Activated T-helper 1 cell treated with anti-CD3 and anti-CD28 coated beads, Interleukin-12 subunit alpha, Interleukin-12 subunit beta, Interleukin-2, Interleukin-4 antibody, amounts not matched to agents 30 ng/mL and 10 ng/mL and 1 ng/mL, durations not matched to agents 14 hours and 24 hours and 36 hours (primary cell): ENCODE measurements around the gene TMEM203. TPM values are rescaled to one million over a fixed set of nuclear protein-coding genes. Genes with fewer than 3 reads are reported as not detected.

ENCODE experiments used
- DNase-seq: peaks from one replicate; pipeline ENCODE4 v3.0.0; 2021; ENCODE audit warnings: low spot score
- H3K27ac Mint-ChIP-seq: one replicate; pipeline ENCODE4 v1.8.0; 2021; ENCODE audit warnings: mild to moderate bottlenecking, mixed read lengths
- H3K27me3 Mint-ChIP-seq: one replicate; pipeline ENCODE4 v1.8.0; 2022; ENCODE audit warnings: mild to moderate bottlenecking, moderate library complexity, mixed read lengths; ENCODE audit not compliant: insufficient read depth
- H3K36me3 Mint-ChIP-seq: one replicate; pipeline ENCODE4 v1.8.0; 2021; ENCODE audit warnings: low read depth, mixed read lengths
- H3K4me1 Mint-ChIP-seq: one replicate; pipeline ENCODE4 v1.8.0; 2021; ENCODE audit warnings: low read depth, mixed read lengths
- H3K4me3 Mint-ChIP-seq: one replicate; pipeline ENCODE4 v1.8.0; 2021; ENCODE audit warnings: mild to moderate bottlenecking, moderate library complexity, mixed read lengths
- H3K9me3 Mint-ChIP-seq: one replicate; pipeline ENCODE4 v1.8.0; 2021; ENCODE audit warnings: mixed read lengths
- intact Hi-C: fragments of 100-400 bp; cut with micrococcal nuclease; formaldehyde crosslinking; loops from one replicate; pipeline ENCODE4 v1.15.1; 2024
- total RNA-seq: library from RNA; stranded (reverse); gene quantifications from 2 replicates; pipeline ENCODE4 v1.2.3, GENCODE V29; 2022

TMEM203 gene
- total RNA-seq, 1 donor from 2014 or later = 40.5 TPM

GRCh38 chr9:137237759-137238726, 32.6 kb upstream of the TMEM203 start:
- intact Hi-C loops = no loop called here
- Mint-ChIP-seq H3K9me3 (no peaks in the 10 kb centered on the region), H3K4me3 (no peak overlapping the region), H3K27me3 (peaks cover 5% of the 10 kb centered on the region), H3K4me1 (peaks cover 9% of the 10 kb centered on the region), H3K27ac (no peak overlapping the region), H3K36me3 (peaks cover 14% of the 10 kb centered on the region)
- no peak for DNase-seq

GRCh38 chr9:137236936-137237421, 31.5 kb upstream of the TMEM203 start:
- intact Hi-C loops = loop anchor here (1.0 kb wide), 4 partner anchors 10 to 119 kb away; partner anchors contain the start of genes NELFB and RNF224
- Mint-ChIP-seq H3K27me3 (peaks cover 5% of the 10 kb centered on the region), H3K4me1 (no peaks in the 10 kb centered on the region), H3K9me3 (no peaks in the 10 kb centered on the region), H3K36me3 (peaks cover 4% of the 10 kb centered on the region), H3K4me3 (no peak overlapping the region), H3K27ac (no peak overlapping the region)
- DNase-seq = no peak

GRCh38 chr9:137236238-137236935, 30.9 kb upstream of the TMEM203 start:
- Mint-ChIP-seq H3K27ac (no peak overlapping the region), H3K4me3 (no peak overlapping the region), H3K36me3 (peaks cover 4% of the 10 kb centered on the region), H3K27me3 (peaks cover 5% of the 10 kb centered on the region), H3K9me3 (no peaks in the 10 kb centered on the region), H3K4me1 (no peaks in the 10 kb centered on the region)
- intact Hi-C loops = loop anchor here (1.0 kb wide), 4 partner anchors 9 to 118 kb away; partner anchors contain the start of genes NELFB and RNF224
- DNase-seq = peak; percentile 83

- DNase-seq = no peak
- peaks cover 5% of the 10 kb centered on the region for H3K27me3 Mint-ChIP-seq
- intact Hi-C loops = loop anchor here (1.0 kb wide), 4 partner anchors 8 to 117 kb away; partner anchors contain the start of genes NELFB and RNF224
- H3K4me3 Mint-ChIP-seq = no peak overlapping the region
- no peaks in the 10 kb centered on the region for H3K9me3 Mint-ChIP-seq
- H3K36me3 Mint-ChIP-seq = peaks cover 2% of the 10 kb centered on the region
- H3K27ac Mint-ChIP-seq = no peak overlapping the region
- no peaks in the 10 kb centered on the region for H3K4me1 Mint-ChIP-seq
Measured at GRCh38 chr9:137235424-137236237, 30.2 kb upstream of the TMEM203 start.

DNA sequence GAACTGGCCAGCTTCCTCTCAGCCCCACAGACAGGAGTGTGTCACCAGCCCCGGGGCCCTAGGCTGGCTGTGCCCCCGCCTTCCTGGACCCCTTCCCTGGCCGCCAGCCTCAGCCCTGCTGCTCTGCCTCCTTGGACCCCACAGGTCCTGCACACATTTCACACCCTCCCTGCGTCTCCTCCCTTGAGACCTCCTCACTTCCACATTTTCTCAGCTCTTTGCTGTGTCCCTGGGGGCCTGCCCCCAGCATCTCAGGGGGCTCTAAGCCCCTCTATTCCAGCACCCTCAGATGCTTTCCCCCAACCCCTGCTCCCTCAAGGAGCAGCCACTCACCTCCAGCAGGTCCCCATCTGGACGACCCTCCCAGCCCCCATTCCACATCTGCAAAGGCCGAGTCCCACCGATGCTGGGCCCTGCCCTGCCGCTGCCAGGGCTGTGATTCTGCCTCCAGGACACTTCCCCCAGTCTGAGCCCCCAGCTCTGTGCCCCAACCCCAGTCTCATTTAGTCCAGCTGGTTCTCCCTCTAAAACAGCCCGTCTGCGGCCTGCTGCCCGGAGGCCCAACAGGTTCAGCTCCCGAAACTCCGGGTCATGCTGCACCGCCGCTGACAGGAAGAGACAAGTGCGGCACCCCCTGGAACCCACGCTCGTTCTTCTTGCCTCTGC, 29.4 kb upstream of the TMEM203 start:
- Mint-ChIP-seq H3K9me3 (no peaks in the 10 kb centered on the region), H3K4me1 (no peaks in the 10 kb centered on the region), H3K27ac (no peak overlapping the region), H3K27me3 (peaks cover 5% of the 10 kb centered on the region), H3K36me3 (peaks cover 2% of the 10 kb centered on the region), H3K4me3 (no peak overlapping the region)
- no peak for DNase-seq
- intact Hi-C loops = no loop called here

GRCh38 chr9:137234055-137234697, 28.7 kb upstream of the TMEM203 start:
- intact Hi-C loops = no loop called here
- no peak for DNase-seq
- Mint-ChIP-seq H3K27me3 (peaks cover 5% of the 10 kb centered on the region), H3K4me1 (no peaks in the 10 kb centered on the region), H3K9me3 (no peaks in the 10 kb centered on the region), H3K4me3 (no peak overlapping the region), H3K27ac (no peak overlapping the region), H3K36me3 (peaks cover 2% of the 10 kb centered on the region)

GRCh38 chr9:137233143-137233980, 27.9 kb upstream of the TMEM203 start:
- no peak overlapping the region for H3K27ac Mint-ChIP-seq
- no peak overlapping the region for H3K4me3 Mint-ChIP-seq
- no peak for DNase-seq
- intact Hi-C loops = no loop called here
- H3K36me3 Mint-ChIP-seq = no peaks in the 10 kb centered on the region
- no peaks in the 10 kb centered on the region for H3K9me3 Mint-ChIP-seq
- no peaks in the 10 kb centered on the region for H3K4me1 Mint-ChIP-seq
- peaks cover 5% of the 10 kb centered on the region for H3K27me3 Mint-ChIP-seq

DNA sequence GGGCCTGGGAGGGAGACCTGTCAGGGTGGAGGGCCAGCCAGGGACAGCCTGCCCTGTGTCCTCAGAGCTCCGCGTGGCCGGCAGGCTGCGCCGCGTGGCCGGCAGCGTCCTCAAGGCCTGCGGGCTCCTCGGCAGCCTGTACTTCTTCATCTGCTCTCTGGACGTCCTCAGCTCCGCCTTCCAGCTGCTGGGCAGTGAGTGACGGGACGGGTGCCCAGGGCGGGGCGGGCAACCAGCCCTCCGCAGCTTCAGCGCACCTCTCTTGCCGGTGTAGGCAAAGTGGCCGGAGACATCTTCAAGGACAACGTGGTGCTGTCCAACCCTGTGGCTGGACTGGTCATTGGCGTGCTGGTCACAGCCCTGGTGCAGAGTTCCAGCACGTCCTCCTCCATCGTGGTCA, 27.1 kb upstream of the TMEM203 start:
- peaks cover 5% of the 10 kb centered on the region for H3K27me3 Mint-ChIP-seq
- no peak overlapping the region for H3K27ac Mint-ChIP-seq
- H3K4me3 Mint-ChIP-seq = no peak overlapping the region
- H3K9me3 Mint-ChIP-seq = no peaks in the 10 kb centered on the region
- DNase-seq = no peak
- no peaks in the 10 kb centered on the region for H3K36me3 Mint-ChIP-seq
- intact Hi-C loops = no loop called here
- peaks cover 3% of the 10 kb centered on the region for H3K4me1 Mint-ChIP-seq

DNA sequence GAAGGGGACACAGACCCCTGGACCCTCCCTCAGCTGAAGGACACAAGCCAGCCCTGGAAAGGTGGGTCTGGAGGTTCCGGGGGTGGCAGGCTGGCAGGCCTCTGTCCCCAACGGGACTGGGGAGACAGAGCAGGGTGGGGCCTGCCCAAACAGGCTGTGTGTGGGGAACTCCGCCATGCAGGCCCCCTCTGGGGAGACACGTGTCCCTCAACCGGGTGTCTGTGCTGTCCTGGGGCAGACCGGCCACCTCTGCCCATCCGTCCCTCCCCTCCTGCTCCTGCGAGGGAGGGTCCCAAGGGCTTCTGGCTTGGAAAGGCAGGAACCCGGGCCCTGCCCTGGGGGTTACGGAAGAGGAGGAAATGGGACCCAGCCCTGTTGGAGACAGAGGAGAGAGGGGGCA, 26.7 kb upstream of the TMEM203 start:
- Mint-ChIP-seq H3K27me3 (peaks cover 5% of the 10 kb centered on the region), H3K27ac (no peak overlapping the region), H3K36me3 (no peaks in the 10 kb centered on the region), H3K4me3 (no peak overlapping the region), H3K4me1 (peaks cover 5% of the 10 kb centered on the region), H3K9me3 (no peaks in the 10 kb centered on the region)
- intact Hi-C loops = no loop called here
- no peak for DNase-seq

DNA sequence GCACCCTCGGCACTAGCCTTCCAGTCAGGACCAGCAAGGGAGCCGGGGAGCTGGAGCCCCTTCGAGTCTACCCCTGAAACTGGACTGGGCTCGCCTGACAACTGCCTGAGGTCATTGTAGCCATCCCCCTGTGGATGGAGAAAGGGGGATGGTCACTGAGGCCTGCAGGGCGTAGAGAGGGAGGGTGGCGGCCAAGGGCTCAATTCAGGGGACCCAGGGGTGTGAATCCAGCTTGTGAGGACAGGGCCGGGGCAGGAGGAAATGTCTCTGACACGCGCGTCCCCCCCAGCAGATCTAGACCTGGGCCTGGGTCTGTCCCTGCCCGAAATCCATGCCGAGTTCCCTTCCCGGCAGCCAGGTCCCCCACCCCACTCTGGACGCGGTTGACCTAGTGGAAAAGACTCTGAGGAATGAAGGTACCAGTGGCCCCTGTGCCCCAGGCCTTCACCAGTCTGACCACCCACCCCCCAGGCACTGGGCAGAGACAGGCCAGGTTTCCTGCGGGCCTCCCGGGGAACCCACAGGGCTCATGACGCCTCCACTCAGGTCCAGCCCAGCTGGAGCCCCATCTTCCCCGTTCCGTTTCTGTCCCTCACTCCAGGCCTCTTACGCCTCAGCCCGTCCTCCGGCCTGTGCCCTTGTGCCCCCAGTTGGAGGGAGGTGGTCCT, 26.1 kb upstream of the TMEM203 start:
- H3K27ac Mint-ChIP-seq = no peak overlapping the region
- peaks cover 5% of the 10 kb centered on the region for H3K27me3 Mint-ChIP-seq
- H3K4me3 Mint-ChIP-seq = no peak overlapping the region
- intact Hi-C loops = no loop called here
- DNase-seq = no peak
- H3K9me3 Mint-ChIP-seq = no peaks in the 10 kb centered on the region
- peaks cover 5% of the 10 kb centered on the region for H3K4me1 Mint-ChIP-seq
- H3K36me3 Mint-ChIP-seq = no peaks in the 10 kb centered on the region
